Ovary (tissue), 9 donors: Measurements from ENCODE around the gene CEP170B. TPM values are rescaled to one million over a fixed set of nuclear protein-coding genes. Genes with fewer than 3 reads are reported as not detected.
"Not testable (repeated sequence)": the region's sequence is repeated elsewhere in the genome, so short reads cannot be mapped to it uniquely, and the experiment has no call there.

Experiments
- DNase-seq, 5 donors: peaks; one replicate each; pipeline ENCODE4 v3.0.0-alpha.2; 2019 to 2020
- H3K27ac ChIP-seq, 2 donors: fragments of 200-600 bp; one replicate each; pipeline versions ENCODE4 v1.5.1 to v1.8.0; 2019 to 2022
- H3K27me3 ChIP-seq: fragments of 200-600 bp; one replicate; pipeline ENCODE4 v1.8.0; 2022
- H3K36me3 ChIP-seq: fragments of 200-600 bp; sonication (generic); one replicate; pipeline ENCODE4 v1.5.1; 2019
- H3K4me1 ChIP-seq: one replicate; pipeline ENCODE4 v1.8.1; 2013; ENCODE audit warnings: mild to moderate bottlenecking, moderate library complexity; ENCODE audit not compliant: insufficient read depth
- H3K4me3 ChIP-seq: fragments of 200-600 bp; sonication (generic); one replicate; pipeline ENCODE4 v1.5.1; 2017
- H3K9me3 ChIP-seq, 2 donors: fragments of 200-600 bp in 1 of 2; sonication (generic) in 1 of 2; one replicate each; pipeline versions ENCODE4 v1.5.1 to v1.8.1; 2013 to 2019; ENCODE audit warnings: mild to moderate bottlenecking in 1 of 2, moderate library complexity in 1 of 2
- CTCF ChIP-seq, 3 donors: fragments of 450-650 bp in 2 of 3; fragments of 200-600 bp in 1 of 3; IDR thresholded peaks; one replicate each; pipeline versions ENCODE4 v1.5.1 to v1.8.0; 2016 to 2022; ENCODE audit warnings: antibody characterized with exemption in 3 of 3, mild to moderate bottlenecking in 1 of 3
- EP300 ChIP-seq: sonication (generic); formaldehyde crosslinking; IDR thresholded peaks from one replicate; pipeline ENCODE4 v1.6.1; 2017; ENCODE audit warnings: antibody characterized with exemption
- POLR2A ChIP-seq: fragments of 450-650 bp; IDR thresholded peaks from one replicate; pipeline ENCODE4 v1.6.1; 2017; ENCODE audit warnings: antibody characterized with exemption, mild to moderate bottlenecking, moderate library complexity
- WGBS, 3 donors: extraction: QIAGEN DNeasy Blood & Tissue Kit in 1 of 3; methylation state at CpG; one replicate each; pipeline versions ENCODE4 v1.1.5 to v1.1.7; 2013 to 2017; 5-methylcytosine and 5-hydroxymethylcytosine counted together
- intact Hi-C, 4 donors: fragments of 100-400 bp; cut with DNase I; formaldehyde crosslinking; loops; one replicate each; pipeline versions ENCODE4 v1.11.0 to v1.15.1; 2022 to 2023
- polyA plus RNA-seq, 2 donors: library from polyadenylated mRNA; stranded (reverse); fragments of 200-250 nt in 1 of 2; fragments of 350-450 nt in 1 of 2; fragmentation: Illumina TruSeq in 1 of 2; extraction: RNeasy Lipid Tissue Mini Kit (QIAGEN cat#74804) in 1 of 2; gene quantifications; one replicate each; pipeline ENCODE4 v1.2.3, GENCODE V29; 2013 to 2014
- total RNA-seq, 7 donors: library from RNA; depleted of rRNA in 2 of 7; stranded (reverse); fragments of >200 nt in 2 of 7; fragmentation: NEBNext Ultra II Directional in 3 of 7; extraction: Animal tissue kit (Norgen Biotek cat#: 25700) in 3 of 7; gene quantifications; one replicate each; pipeline versions ENCODE4 v1.1.0 to v1.2.4, GENCODE V29; 2016 to 2023
- donor health status: DM: no; HTN: no; CAD: no; lungs with moderate emphysema.
- donor health status: DM: no; HTN: no; CAD: no.
- donor health status: Bipolar disorder and iron deficiency.
- donor health status: DM: yes; HTN: yes; CAD: no.
- donor health status: DM: no; HTN: no; CAD: no.
- donor health status: DM: yes; HTN: yes; CAD: no.

The CEP170B gene
- total and polyA plus RNA-seq, 9 donors, result 1.9 to 22.7 (median 9.9) TPM

- intact Hi-C loops, result no loop called here
- Histone ChIP-seq H3K27ac (no peak overlapping the region), H3K36me3 (no peaks in the 10 kb centered on the region), H3K4me3 (no peak overlapping the region), H3K9me3 (no peaks in the 10 kb centered on the region), H3K27me3 (no peaks in the 10 kb centered on the region), H3K4me1 (no peaks in the 10 kb centered on the region)
- WGBS, 3 donors, result 91 to 93% (median 92%) methylated on average over 26 of the region's 26 CpGs
- DNase-seq, result peak in 2 of 5 donors; percentile 13 to 25
- TF ChIP-seq POLR2A (no peak), EP300 (no peak), CTCF (IDR thresholded peaks at IDR 0.05) (no peak)
Observed at GRCh38 chr14:104941508-104942365, 76.7 kb downstream of the CEP170B start.

GRCh38 chr14:104942586-104942985 lies 77.5 kb downstream of the CEP170B start:
- Histone ChIP-seq H3K36me3 (no peaks in the 10 kb centered on the region), H3K4me1 (no peaks in the 10 kb centered on the region), H3K27me3 (no peaks in the 10 kb centered on the region), H3K9me3 (no peaks in the 10 kb centered on the region), H3K27ac (no peak overlapping the region), H3K4me3 (no peak overlapping the region)
- peak in 2 of 5 donors; percentile 11 to 28 for DNase-seq
- intact Hi-C loops, result no loop called here
- no peak for TF ChIP-seq CTCF (IDR thresholded peaks at IDR 0.05)
- WGBS, 3 donors, result 89 to 95% (median 92%) methylated on average over 16 of the region's 16 CpGs

GRCh38 chr14:104943216-104944015 lies 78.3 kb downstream of the CEP170B start:
- not testable (repeated sequence) for H3K36me3 ChIP-seq
- 86 to 90% (median 90%) methylated on average over 24 to 29 of the region's 29 CpGs for WGBS, 3 donors
- DNase-seq, result peak in 2 of 5 donors; percentile 11 to 28

GRCh38 chr14:104944016-104944308 lies 78.9 kb downstream of the CEP170B start:
- H3K27me3 ChIP-seq, H3K4me3 ChIP-seq, H3K4me1 ChIP-seq, H3K36me3 ChIP-seq, H3K27ac ChIP-seq, H3K9me3 ChIP-seq, intact Hi-C loops: not testable (repeated sequence)
- WGBS, 3 donors, result 77 to 89% (median 85%) methylated on average over 6 of the region's 6 CpGs
- DNase-seq, result peak in 2 of 5 donors; percentile 7 to 10

More at GRCh38 chr14:104943216-104944015, 78.3 kb downstream of the CEP170B start:
- H3K4me3 ChIP-seq, H3K9me3 ChIP-seq, H3K27me3 ChIP-seq, H3K27ac ChIP-seq, H3K4me1 ChIP-seq, intact Hi-C loops: not testable (repeated sequence)

GRCh38 chr14:104944436-104945205 lies 79.6 kb downstream of the CEP170B start:
- H3K4me1 ChIP-seq, H3K9me3 ChIP-seq, H3K36me3 ChIP-seq, H3K4me3 ChIP-seq, H3K27ac ChIP-seq, H3K27me3 ChIP-seq, intact Hi-C loops: not testable (repeated sequence)
- 91 to 95% (median 92%) methylated on average over 29 of the region's 29 CpGs for WGBS, 3 donors
- peak in 1 of 5 donors; percentile 11 for DNase-seq

GRCh38 chr14:104945266-104945665 lies 80.2 kb downstream of the CEP170B start:
- DNase-seq, result peak in 2 of 5 donors; percentile 10 to 25
- H3K36me3 ChIP-seq, intact Hi-C loops, H3K27ac ChIP-seq, H3K27me3 ChIP-seq, H3K4me1 ChIP-seq, H3K9me3 ChIP-seq, H3K4me3 ChIP-seq: not testable (repeated sequence)
- WGBS, 3 donors, result 89 to 91% (median 90%) methylated on average over 19 to 20 of the region's 20 CpGs

Other genes starting within 250 kb of the CEP170B start
- gene INF2, start 175.7 kb upstream of the CEP170B start, total RNA-seq, result 10 to 100 TPM; 15.1 to 40.7 (median 22.2) TPM
- gene INF2, start 175.7 kb upstream of the CEP170B start, polyA plus RNA-seq, result 10 to 100 TPM in 1 of 2 donors, 1 to 10 TPM in 1; 6.3 to 18.4 TPM
- 1 to 10 TPM; 2.6 to 9.8 (median 3.8) TPM for gene ADSS1, start 141.0 kb upstream of the CEP170B start, total RNA-seq
- 1 to 10 TPM; 4.1 to 4.9 TPM for gene ADSS1, start 141.0 kb upstream of the CEP170B start, polyA plus RNA-seq
- gene SIVA1, start 112.1 kb upstream of the CEP170B start, total RNA-seq, result 100 to 1,000 TPM in 3 of 7 donors, 10 to 100 TPM in 4; 85.7 to 385 (median 91.6) TPM
- 100 to 1,000 TPM in 1 of 2 donors, 1 to 10 TPM in 1; 2.4 to 249 TPM for gene SIVA1, start 112.1 kb upstream of the CEP170B start, polyA plus RNA-seq
- 100 to 1,000 TPM in 4 of 7 donors, 10 to 100 TPM in 3; 58.1 to 105 (median 103) TPM for gene AKT1, start 69.5 kb upstream of the CEP170B start, total RNA-seq
- 10 to 100 TPM; 53.9 to 72.6 TPM for gene AKT1, start 69.5 kb upstream of the CEP170B start, polyA plus RNA-seq
- 10 to 100 TPM in 1 of 7 donors, 1 to 10 TPM in 6; 2.0 to 18.7 (median 4.1) TPM for gene ZBTB42, start 64.2 kb upstream of the CEP170B start, total RNA-seq
- gene ZBTB42, start 64.2 kb upstream of the CEP170B start, polyA plus RNA-seq, result 1 to 10 TPM in 1 of 2 donors, under 1 TPM in 1; 0.42 to 1.8 TPM
- gene PLD4, start 59.6 kb downstream of the CEP170B start, total RNA-seq, result 1 to 10 TPM in 4 of 7 donors, under 1 TPM in 2, not detected in 1; 0.32 to 3.2 (median 1.4) TPM
- under 1 TPM; 0.12 to 0.48 TPM for gene PLD4, start 59.6 kb downstream of the CEP170B start, polyA plus RNA-seq
- 10 to 100 TPM in 3 of 7 donors, 1 to 10 TPM in 4; 1.1 to 15.6 (median 3.9) TPM for gene AHNAK2, start 113.1 kb downstream of the CEP170B start, total RNA-seq
- 10 to 100 TPM in 1 of 2 donors, under 1 TPM in 1; 0.94 to 24.6 TPM for gene AHNAK2, start 113.1 kb downstream of the CEP170B start, polyA plus RNA-seq
- gene CLBA1, start 120.5 kb downstream of the CEP170B start, total RNA-seq, result 10 to 100 TPM in 2 of 7 donors, 1 to 10 TPM in 5; 3.5 to 15.7 (median 9.6) TPM
- 1 to 10 TPM; 6.4 to 6.7 TPM for gene CLBA1, start 120.5 kb downstream of the CEP170B start, polyA plus RNA-seq
- gene CDCA4, start 155.8 kb downstream of the CEP170B start, total RNA-seq, result 1 to 10 TPM; 6.3 to 9.4 (median 7.6) TPM
- gene CDCA4, start 155.8 kb downstream of the CEP170B start, polyA plus RNA-seq, result 1 to 10 TPM; 2.9 to 7.3 TPM
- gene GPR132, start 200.2 kb downstream of the CEP170B start, total RNA-seq, result 1 to 10 TPM in 1 of 7 donors, under 1 TPM in 6; 0.35 to 2.0 (median 0.79) TPM
- gene GPR132, start 200.2 kb downstream of the CEP170B start, polyA plus RNA-seq, result under 1 TPM; 0.27 to 0.45 TPM